GM23338 (cell line): ENCODE data around the gene ABCG8. TPM values are rescaled to one million over a fixed set of nuclear protein-coding genes. Genes with fewer than 3 reads are reported as not detected.

ENCODE experiments used
- ATAC-seq: fragments of 200-7000 bp; cut with Tn5 transposase; 3 replicates; pipeline ENCODE4 v1.9.1; 2020
- DNase-seq: peaks from one replicate; pipeline ENCODE4 v3.0.0-alpha.2; 2015; ENCODE audit warnings: low spot score
- H2AFZ ChIP-seq: fragments of 200-600 bp; sonication (generic); 2 replicates; pipeline ENCODE4 v1.8.0; 2016; ENCODE audit warnings: antibody characterized with exemption, mild to moderate bottlenecking, moderate library complexity
- H3F3A ChIP-seq: fragments of 200-600 bp; sonication (generic); replicated peaks from 2 replicates; pipeline ENCODE4 v1.8.0; 2017; ENCODE audit warnings: antibody characterized with exemption, mixed run types, low read depth
- H3K27ac ChIP-seq: fragments of 200-600 bp; sonication (generic); 2 replicates; pipeline ENCODE4 v1.6.1; 2016; ENCODE audit warnings: low read depth
- H3K27me3 ChIP-seq: fragments of 200-600 bp; sonication (generic); 2 replicates; pipeline ENCODE4 v1.8.0; 2016; ENCODE audit warnings: mild to moderate bottlenecking, mixed run types, moderate library complexity; ENCODE audit not compliant: insufficient read depth
- H3K36me3 ChIP-seq: fragments of 200-600 bp; sonication (generic); 2 replicates; pipeline ENCODE4 v1.8.0; 2016; ENCODE audit warnings: mild to moderate bottlenecking; ENCODE audit not compliant: insufficient read depth
- H3K4me1 ChIP-seq: fragments of 200-600 bp; sonication (generic); 2 replicates; pipeline ENCODE4 v1.8.0; 2016; ENCODE audit warnings: mild to moderate bottlenecking, moderate library complexity; ENCODE audit not compliant: insufficient read depth
- H3K4me2 ChIP-seq: fragments of 200-600 bp; sonication (generic); 2 replicates; pipeline ENCODE4 v1.7.1; 2017; ENCODE audit warnings: mixed run types
- H3K4me3 ChIP-seq: fragments of 200-600 bp; sonication (generic); 2 replicates; pipeline ENCODE4 v1.6.1; 2016; ENCODE audit warnings: mixed run types
- H3K79me2 ChIP-seq: fragments of 200-600 bp; sonication (generic); replicated peaks from 2 replicates; pipeline ENCODE4 v1.8.0; 2017; ENCODE audit warnings: mild to moderate bottlenecking; ENCODE audit not compliant: insufficient read depth
- H3K9me2 ChIP-seq: fragments of 200-600 bp; sonication (generic); 2 replicates; pipeline ENCODE4 v1.8.0; 2017; ENCODE audit not compliant: insufficient read depth
- H4K20me1 ChIP-seq: fragments of 200-600 bp; sonication (generic); replicated peaks from 2 replicates; pipeline ENCODE4 v1.8.0; 2017; ENCODE audit warnings: mild to moderate bottlenecking; ENCODE audit not compliant: insufficient read depth
- H3K27ac Mint-ChIP-seq: 2 replicates; pipeline ENCODE4 v1.8.0; 2020; ENCODE audit warnings: inconsistent platforms, mild to moderate bottlenecking, moderate library complexity, mixed read lengths
- H3K27me3 Mint-ChIP-seq: 3 replicates; pipeline ENCODE4 v1.8.0; 2022; ENCODE audit warnings: low read depth, mild to moderate bottlenecking, moderate library complexity, mixed read lengths, inconsistent platforms; ENCODE audit not compliant: insufficient read depth, poor library complexity
- H3K36me3 Mint-ChIP-seq: 3 replicates; pipeline ENCODE4 v1.8.0; 2021; ENCODE audit warnings: low read depth, mild to moderate bottlenecking, inconsistent platforms, moderate library complexity, mixed read lengths
- H3K4me1 Mint-ChIP-seq: 3 replicates; pipeline ENCODE4 v1.8.0; 2020; ENCODE audit warnings: mild to moderate bottlenecking, inconsistent platforms, mixed read lengths
- H3K4me3 Mint-ChIP-seq: 3 replicates; pipeline ENCODE4 v1.8.0; 2021; ENCODE audit warnings: moderate library complexity, mild to moderate bottlenecking, inconsistent platforms, mixed read lengths
- H3K9me3 Mint-ChIP-seq: 3 replicates; pipeline ENCODE4 v1.8.0; 2020; ENCODE audit warnings: moderate library complexity, mild to moderate bottlenecking, inconsistent platforms, mixed read lengths
- CREB1 ChIP-seq: fragments of 250-450 bp; sonication (Bioruptor Pico); IDR thresholded peaks from 2 replicates; pipeline ENCODE4 v1.5.0; 2020; ENCODE audit warnings: low read depth, mild to moderate bottlenecking, moderate library complexity
- EZH2 ChIP-seq: fragments of 200-600 bp; sonication (generic); IDR thresholded peaks from one replicate; pipeline ENCODE4 v1.8.0; 2017; ENCODE audit warnings: antibody characterized with exemption, mild to moderate bottlenecking, low read depth; ENCODE audit not compliant: unreplicated experiment
- EZH2phosphoT487 ChIP-seq: fragments of 200-600 bp; sonication (generic); IDR thresholded peaks from one replicate; pipeline ENCODE4 v1.8.1; 2018; ENCODE audit warnings: antibody characterized with exemption; ENCODE audit not compliant: unreplicated experiment
- JUNB ChIP-seq: IDR thresholded peaks from one replicate; pipeline ENCODE4 v1.6.1; 2016; ENCODE audit warnings: antibody characterized with exemption; ENCODE audit not compliant: unreplicated experiment
- NANOG ChIP-seq: IDR thresholded peaks from 2 replicates; pipeline ENCODE4 v1.6.1; 2016; ENCODE audit warnings: antibody characterized with exemption, borderline replicate concordance
- POLR2AphosphoS5 ChIP-seq: IDR thresholded peaks from 2 replicates; pipeline ENCODE4 v1.6.1; 2016; ENCODE audit warnings: antibody characterized with exemption, low read depth
- STAT1 ChIP-seq: IDR thresholded peaks from one replicate; pipeline ENCODE4 v1.6.1; 2016; ENCODE audit warnings: antibody characterized with exemption; ENCODE audit not compliant: unreplicated experiment
- ZNF114 ChIP-seq: fragments of 250-450 bp; sonication (Bioruptor Pico); IDR thresholded peaks from 2 replicates; pipeline ENCODE4 v1.5.0; 2020; ENCODE audit warnings: mild to moderate bottlenecking, moderate library complexity
- ZNF331 ChIP-seq: fragments of 250-450 bp; sonication (Bioruptor Pico); IDR thresholded peaks from 2 replicates; pipeline ENCODE4 v1.5.0; 2020; ENCODE audit warnings: low read depth, mild to moderate bottlenecking, moderate library complexity
- polyA plus RNA-seq: library from polyadenylated mRNA; unstranded; fragments of >200 nt; fragmentation: Nextera tagmentation; extraction: Ambion mirVana; gene quantifications from 2 replicates; pipeline ENCODE4 v1.2.1, GENCODE V29; 2016
- total RNA-seq: library from RNA; depleted of rRNA; stranded (reverse); fragments of >200 nt; shearing (Covaris generic); gene quantifications from 2 replicates; pipeline ENCODE4 v1.2.3, GENCODE V29; 2014
- TF ChIP-seq, protein P1 (sequence below): fragments of 250-450 bp; sonication (Bioruptor Pico); IDR thresholded peaks from 2 replicates; pipeline ENCODE4 v1.5.0; 2020; ENCODE audit warnings: mild to moderate bottlenecking, moderate library complexity
- TF ChIP-seq, protein P2 (sequence below), 2 experiments: fragments of 200-600 bp in 1 of 2; sonication (generic) in 1 of 2; conservative IDR thresholded peaks; 2 replicates each; pipeline versions ENCODE4 v1.5.1 to v1.6.1; 2016 to 2017; ENCODE audit warnings: antibody characterized with exemption in 2 of 2, low read depth in 2 of 2, mild to moderate bottlenecking in 2 of 2, moderate library complexity in 1 of 2
- TF ChIP-seq, protein P3 (sequence below): IDR thresholded peaks from 2 replicates; pipeline ENCODE4 v1.6.1; 2016; ENCODE audit warnings: antibody characterized with exemption
- TF ChIP-seq, protein P4 (sequence below): IDR thresholded peaks from one replicate; pipeline ENCODE4 v1.6.1; 2018; ENCODE audit warnings: antibody characterized with exemption; ENCODE audit not compliant: unreplicated experiment

ABCG8 gene
- total and polyA plus RNA-seq, 2 experiments from 2014 or later: 0.19 to 0.35 TPM

DNA sequence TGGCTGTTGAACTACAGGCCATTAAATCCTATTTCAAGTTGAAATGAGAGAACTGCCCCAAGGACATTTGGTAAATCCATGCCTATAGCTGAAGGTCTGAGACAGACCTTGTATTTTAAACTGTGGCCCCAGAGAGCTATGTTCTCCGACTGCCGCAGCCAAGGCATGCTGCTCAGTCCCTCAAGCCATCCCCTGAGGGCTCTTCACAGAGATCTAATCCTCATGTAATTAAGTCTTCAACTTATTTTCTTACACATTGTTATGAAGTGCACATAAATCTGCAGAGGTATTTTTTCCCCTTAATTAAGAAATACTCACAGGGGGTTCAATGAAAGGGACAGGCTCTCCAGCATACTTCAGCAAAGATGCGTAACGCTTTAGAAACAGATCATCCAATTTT lies 50.6 kb downstream of the ABCG8 start (continued):
- TF ChIP-seq CREB1 (CRISPR knock-in tag): no peak
- no peak for TF ChIP-seq EZH2
- TF ChIP-seq EZH2phosphoT487: no peak
- TF ChIP-seq JUNB: no peak

DNA sequence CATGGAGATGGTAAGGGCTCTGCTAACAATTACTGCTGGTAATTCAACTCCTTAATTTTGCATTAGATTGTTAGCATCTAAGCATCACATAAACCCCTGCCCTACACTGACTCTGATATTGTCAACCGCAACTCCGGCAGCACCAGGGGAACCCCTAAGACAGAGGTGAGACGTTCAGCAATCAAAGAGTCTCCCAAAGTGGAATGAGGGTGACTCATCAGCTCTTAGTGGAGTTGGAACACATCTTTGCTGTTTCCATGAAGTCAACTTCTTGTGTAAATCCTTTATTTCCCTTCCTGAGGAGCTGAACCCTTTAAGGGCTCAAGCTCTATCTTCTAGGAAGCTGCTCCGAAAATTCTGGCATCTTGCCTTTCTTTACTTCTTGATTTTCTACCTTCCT lies 52.1 kb downstream of the ABCG8 start:
- H3K9me2 ChIP-seq: no peaks in the 10 kb centered on the region
- ATAC-seq: no peak
- no peak overlapping the region; the same call in 1 of the 2 replicates for H3K27ac ChIP-seq
- peaks cover 72% of the 10 kb centered on the region for H3K36me3 ChIP-seq
- DNase-seq: no peak
- H3K4me2 ChIP-seq: no peak overlapping the region
- Mint-ChIP-seq H3K4me1 (no peaks in the 10 kb centered on the region), H3K27me3 (peaks cover 5% of the 10 kb centered on the region), H3K27ac (peak overlapping the region; percentile 4; the same call in 1 of the 2 replicates), H3K9me3 (no peaks in the 10 kb centered on the region), H3K4me3 (no peak overlapping the region), H3K36me3 (peaks cover 87% of the 10 kb centered on the region)
- H2AFZ ChIP-seq: no peak overlapping the region
- no peaks in the 10 kb centered on the region for H3K27me3 ChIP-seq
- no peaks in the 10 kb centered on the region for H3K79me2 ChIP-seq
- H3F3A ChIP-seq: 0 out of 2 replicates have a peak, but pooled peaks cover 9% of the 10 kb centered on the region
- TF ChIP-seq POLR2AphosphoS5 (no peak), NANOG (no peak), ZNF114 (CRISPR knock-in tag) (no peak), EZH2phosphoT487 (no peak), STAT1 (no peak), JUNB (no peak), ZNF331 (CRISPR knock-in tag) (no peak), CREB1 (CRISPR knock-in tag) (no peak), EZH2 (no peak)
- TF ChIP-seq, protein P1, sequence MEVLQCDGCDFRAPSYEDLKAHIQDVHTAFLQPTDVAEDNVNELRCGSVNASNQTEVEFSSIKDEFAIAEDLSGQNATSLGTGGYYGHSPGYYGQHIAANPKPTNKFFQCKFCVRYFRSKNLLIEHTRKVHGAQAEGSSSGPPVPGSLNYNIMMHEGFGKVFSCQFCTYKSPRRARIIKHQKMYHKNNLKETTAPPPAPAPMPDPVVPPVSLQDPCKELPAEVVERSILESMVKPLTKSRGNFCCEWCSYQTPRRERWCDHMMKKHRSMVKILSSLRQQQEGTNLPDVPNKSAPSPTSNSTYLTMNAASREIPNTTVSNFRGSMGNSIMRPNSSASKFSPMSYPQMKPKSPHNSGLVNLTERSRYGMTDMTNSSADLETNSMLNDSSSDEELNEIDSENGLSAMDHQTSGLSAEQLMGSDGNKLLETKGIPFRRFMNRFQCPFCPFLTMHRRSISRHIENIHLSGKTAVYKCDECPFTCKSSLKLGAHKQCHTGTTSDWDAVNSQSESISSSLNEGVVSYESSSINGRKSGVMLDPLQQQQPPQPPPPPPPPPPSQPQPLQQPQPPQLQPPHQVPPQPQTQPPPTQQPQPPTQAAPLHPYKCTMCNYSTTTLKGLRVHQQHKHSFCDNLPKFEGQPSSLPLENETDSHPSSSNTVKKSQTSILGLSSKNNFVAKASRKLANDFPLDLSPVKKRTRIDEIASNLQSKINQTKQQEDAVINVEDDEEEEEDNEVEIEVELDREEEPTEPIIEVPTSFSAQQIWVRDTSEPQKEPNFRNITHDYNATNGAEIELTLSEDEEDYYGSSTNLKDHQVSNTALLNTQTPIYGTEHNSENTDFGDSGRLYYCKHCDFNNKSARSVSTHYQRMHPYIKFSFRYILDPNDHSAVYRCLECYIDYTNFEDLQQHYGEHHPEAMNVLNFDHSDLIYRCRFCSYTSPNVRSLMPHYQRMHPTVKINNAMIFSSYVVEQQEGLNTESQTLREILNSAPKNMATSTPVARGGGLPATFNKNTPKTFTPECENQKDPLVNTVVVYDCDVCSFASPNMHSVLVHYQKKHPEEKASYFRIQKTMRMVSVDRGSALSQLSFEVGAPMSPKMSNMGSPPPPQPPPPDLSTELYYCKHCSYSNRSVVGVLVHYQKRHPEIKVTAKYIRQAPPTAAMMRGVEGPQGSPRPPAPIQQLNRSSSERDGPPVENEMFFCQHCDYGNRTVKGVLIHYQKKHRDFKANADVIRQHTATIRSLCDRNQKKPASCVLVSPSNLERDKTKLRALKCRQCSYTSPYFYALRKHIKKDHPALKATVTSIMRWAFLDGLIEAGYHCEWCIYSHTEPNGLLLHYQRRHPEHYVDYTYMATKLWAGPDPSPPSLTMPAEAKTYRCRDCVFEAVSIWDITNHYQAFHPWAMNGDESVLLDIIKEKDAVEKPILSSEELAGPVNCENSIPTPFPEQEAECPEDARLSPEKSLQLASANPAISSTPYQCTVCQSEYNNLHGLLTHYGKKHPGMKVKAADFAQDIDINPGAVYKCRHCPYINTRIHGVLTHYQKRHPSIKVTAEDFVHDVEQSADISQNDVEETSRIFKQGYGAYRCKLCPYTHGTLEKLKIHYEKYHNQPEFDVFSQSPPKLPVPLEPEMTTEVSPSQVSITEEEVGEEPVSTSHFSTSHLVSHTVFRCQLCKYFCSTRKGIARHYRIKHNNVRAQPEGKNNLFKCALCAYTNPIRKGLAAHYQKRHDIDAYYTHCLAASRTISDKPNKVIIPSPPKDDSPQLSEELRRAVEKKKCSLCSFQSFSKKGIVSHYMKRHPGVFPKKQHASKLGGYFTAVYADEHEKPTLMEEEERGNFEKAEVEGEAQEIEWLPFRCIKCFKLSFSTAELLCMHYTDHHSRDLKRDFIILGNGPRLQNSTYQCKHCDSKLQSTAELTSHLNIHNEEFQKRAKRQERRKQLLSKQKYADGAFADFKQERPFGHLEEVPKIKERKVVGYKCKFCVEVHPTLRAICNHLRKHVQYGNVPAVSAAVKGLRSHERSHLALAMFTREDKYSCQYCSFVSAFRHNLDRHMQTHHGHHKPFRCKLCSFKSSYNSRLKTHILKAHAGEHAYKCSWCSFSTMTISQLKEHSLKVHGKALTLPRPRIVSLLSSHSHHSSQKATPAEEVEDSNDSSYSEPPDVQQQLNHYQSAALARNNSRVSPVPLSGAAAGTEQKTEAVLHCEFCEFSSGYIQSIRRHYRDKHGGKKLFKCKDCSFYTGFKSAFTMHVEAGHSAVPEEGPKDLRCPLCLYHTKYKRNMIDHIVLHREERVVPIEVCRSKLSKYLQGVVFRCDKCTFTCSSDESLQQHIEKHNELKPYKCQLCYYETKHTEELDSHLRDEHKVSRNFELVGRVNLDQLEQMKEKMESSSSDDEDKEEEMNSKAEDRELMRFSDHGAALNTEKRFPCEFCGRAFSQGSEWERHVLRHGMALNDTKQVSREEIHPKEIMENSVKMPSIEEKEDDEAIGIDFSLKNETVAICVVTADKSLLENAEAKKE (CRISPR knock-in tag): no peak
- TF ChIP-seq, protein P2, sequence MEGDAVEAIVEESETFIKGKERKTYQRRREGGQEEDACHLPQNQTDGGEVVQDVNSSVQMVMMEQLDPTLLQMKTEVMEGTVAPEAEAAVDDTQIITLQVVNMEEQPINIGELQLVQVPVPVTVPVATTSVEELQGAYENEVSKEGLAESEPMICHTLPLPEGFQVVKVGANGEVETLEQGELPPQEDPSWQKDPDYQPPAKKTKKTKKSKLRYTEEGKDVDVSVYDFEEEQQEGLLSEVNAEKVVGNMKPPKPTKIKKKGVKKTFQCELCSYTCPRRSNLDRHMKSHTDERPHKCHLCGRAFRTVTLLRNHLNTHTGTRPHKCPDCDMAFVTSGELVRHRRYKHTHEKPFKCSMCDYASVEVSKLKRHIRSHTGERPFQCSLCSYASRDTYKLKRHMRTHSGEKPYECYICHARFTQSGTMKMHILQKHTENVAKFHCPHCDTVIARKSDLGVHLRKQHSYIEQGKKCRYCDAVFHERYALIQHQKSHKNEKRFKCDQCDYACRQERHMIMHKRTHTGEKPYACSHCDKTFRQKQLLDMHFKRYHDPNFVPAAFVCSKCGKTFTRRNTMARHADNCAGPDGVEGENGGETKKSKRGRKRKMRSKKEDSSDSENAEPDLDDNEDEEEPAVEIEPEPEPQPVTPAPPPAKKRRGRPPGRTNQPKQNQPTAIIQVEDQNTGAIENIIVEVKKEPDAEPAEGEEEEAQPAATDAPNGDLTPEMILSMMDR (conservative IDR thresholded peaks at IDR 0.05; ENCODE audit: low read depth in 2 of 2): no peak
- TF ChIP-seq, protein P3, sequence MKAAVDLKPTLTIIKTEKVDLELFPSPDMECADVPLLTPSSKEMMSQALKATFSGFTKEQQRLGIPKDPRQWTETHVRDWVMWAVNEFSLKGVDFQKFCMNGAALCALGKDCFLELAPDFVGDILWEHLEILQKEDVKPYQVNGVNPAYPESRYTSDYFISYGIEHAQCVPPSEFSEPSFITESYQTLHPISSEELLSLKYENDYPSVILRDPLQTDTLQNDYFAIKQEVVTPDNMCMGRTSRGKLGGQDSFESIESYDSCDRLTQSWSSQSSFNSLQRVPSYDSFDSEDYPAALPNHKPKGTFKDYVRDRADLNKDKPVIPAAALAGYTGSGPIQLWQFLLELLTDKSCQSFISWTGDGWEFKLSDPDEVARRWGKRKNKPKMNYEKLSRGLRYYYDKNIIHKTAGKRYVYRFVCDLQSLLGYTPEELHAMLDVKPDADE: no peak
- TF ChIP-seq, protein P4, sequence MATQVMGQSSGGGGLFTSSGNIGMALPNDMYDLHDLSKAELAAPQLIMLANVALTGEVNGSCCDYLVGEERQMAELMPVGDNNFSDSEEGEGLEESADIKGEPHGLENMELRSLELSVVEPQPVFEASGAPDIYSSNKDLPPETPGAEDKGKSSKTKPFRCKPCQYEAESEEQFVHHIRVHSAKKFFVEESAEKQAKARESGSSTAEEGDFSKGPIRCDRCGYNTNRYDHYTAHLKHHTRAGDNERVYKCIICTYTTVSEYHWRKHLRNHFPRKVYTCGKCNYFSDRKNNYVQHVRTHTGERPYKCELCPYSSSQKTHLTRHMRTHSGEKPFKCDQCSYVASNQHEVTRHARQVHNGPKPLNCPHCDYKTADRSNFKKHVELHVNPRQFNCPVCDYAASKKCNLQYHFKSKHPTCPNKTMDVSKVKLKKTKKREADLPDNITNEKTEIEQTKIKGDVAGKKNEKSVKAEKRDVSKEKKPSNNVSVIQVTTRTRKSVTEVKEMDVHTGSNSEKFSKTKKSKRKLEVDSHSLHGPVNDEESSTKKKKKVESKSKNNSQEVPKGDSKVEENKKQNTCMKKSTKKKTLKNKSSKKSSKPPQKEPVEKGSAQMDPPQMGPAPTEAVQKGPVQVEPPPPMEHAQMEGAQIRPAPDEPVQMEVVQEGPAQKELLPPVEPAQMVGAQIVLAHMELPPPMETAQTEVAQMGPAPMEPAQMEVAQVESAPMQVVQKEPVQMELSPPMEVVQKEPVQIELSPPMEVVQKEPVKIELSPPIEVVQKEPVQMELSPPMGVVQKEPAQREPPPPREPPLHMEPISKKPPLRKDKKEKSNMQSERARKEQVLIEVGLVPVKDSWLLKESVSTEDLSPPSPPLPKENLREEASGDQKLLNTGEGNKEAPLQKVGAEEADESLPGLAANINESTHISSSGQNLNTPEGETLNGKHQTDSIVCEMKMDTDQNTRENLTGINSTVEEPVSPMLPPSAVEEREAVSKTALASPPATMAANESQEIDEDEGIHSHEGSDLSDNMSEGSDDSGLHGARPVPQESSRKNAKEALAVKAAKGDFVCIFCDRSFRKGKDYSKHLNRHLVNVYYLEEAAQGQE: no peak
- H3K4me1 ChIP-seq: no peaks in the 10 kb centered on the region
- H4K20me1 ChIP-seq: no peaks in the 10 kb centered on the region; the same call in none of the 2 replicates
- no peak overlapping the region for H3K4me3 ChIP-seq
